Metanephros (tissue), 1 donor: Measurements from ENCODE around the gene FAT2. TPM values are rescaled to one million over a fixed set of nuclear protein-coding genes. Genes with fewer than 3 reads are reported as not detected.

Experiments used
- total RNA-seq: library from RNA; depleted of rRNA; stranded (reverse); fragments of >200 nt; gene quantifications from one replicate; pipeline ENCODE4 v1.2.3, GENCODE V29; 2014

Gene FAT2
- 11.9 TPM for total RNA-seq

GRCh38 chr5:151591144-151591819, at the start of gene FAT2:
Gene FAT2 (minus strand): TSS chr5:151591331. CDS start chr5:151568931, 22,400 bp downstream.

Other genes with a start within 250 kb of the FAT2 start
- 6.4 TPM for gene SLC36A2, start 243.8 kb downstream of the FAT2 start, total RNA-seq
- gene SLC36A1, start 143.7 kb downstream of the FAT2 start, total RNA-seq = 8.2 TPM
- 1,386 TPM for gene SPARC, start 95.6 kb upstream of the FAT2 start, total RNA-seq
- 80.5 TPM for gene ATOX1, start 167.3 kb upstream of the FAT2 start, total RNA-seq
- 131 TPM for gene G3BP1, start 180.6 kb upstream of the FAT2 start, total RNA-seq